Fibroblast of lung (primary cell): ENCODE measurements around the gene SENP5. TPM values are rescaled to one million over a fixed set of nuclear protein-coding genes. Genes with fewer than 3 reads are reported as not detected.

ENCODE experiments used
- DNase-seq, 2 donors: peaks; one replicate each; pipeline versions ENCODE4 v3.0.0 to v3.0.0-alpha.2; 2010; ENCODE audit warnings: low read depth in 2 of 2
- H2AFZ ChIP-seq: 2 replicates; pipeline ENCODE4 v1.5.1; 2012; ENCODE audit warnings: low read length, control low read depth, inconsistent platforms
- H3K27ac ChIP-seq: 2 replicates; pipeline ENCODE4 v1.5.1; 2011; ENCODE audit warnings: low read length, control low read depth; ENCODE audit not compliant: insufficient read depth
- H3K27me3 ChIP-seq: 2 replicates; pipeline ENCODE4 v1.5.1; 2011; ENCODE audit warnings: mild to moderate bottlenecking, low read length; ENCODE audit not compliant: control insufficient read depth, insufficient read depth
- H3K36me3 ChIP-seq: 2 replicates; pipeline ENCODE4 v1.5.1; 2011; ENCODE audit warnings: low read length; ENCODE audit not compliant: control insufficient read depth, insufficient read depth
- H3K4me1 ChIP-seq: 2 replicates; pipeline ENCODE4 v1.5.1; 2011; ENCODE audit warnings: low read length; ENCODE audit not compliant: control insufficient read depth, insufficient read depth; ENCODE audit errors: extremely low read depth
- H3K4me2 ChIP-seq: 2 replicates; pipeline ENCODE4 v1.5.1; 2011; ENCODE audit warnings: low read length, control low read depth; ENCODE audit not compliant: insufficient read depth; ENCODE audit errors: extremely low read depth
- H3K4me3 ChIP-seq, 4 experiments: fragments of 200-600 bp in 1 of 4; sonication (generic) in 1 of 4; replicated peaks in 1 of 4; 2 replicates each; pipeline ENCODE4 v1.5.1; 2011 to 2016; ENCODE audit warnings: low read length in 4 of 4, low read depth in 3 of 4, mild to moderate bottlenecking in 3 of 4, control low read depth in 2 of 4, inconsistent platforms in 1 of 4, mixed read lengths in 1 of 4; ENCODE audit not compliant: insufficient read depth in 1 of 4; ENCODE audit errors: control extremely low read depth in 1 of 4
- H3K79me2 ChIP-seq: 2 replicates; pipeline ENCODE4 v1.5.1; 2012; ENCODE audit warnings: mild to moderate bottlenecking, low read length, inconsistent platforms; ENCODE audit not compliant: control insufficient read depth, insufficient read depth
- H3K9ac ChIP-seq: 2 replicates; pipeline ENCODE4 v1.5.1; 2011; ENCODE audit warnings: mild to moderate bottlenecking, low read length, control low read depth; ENCODE audit not compliant: insufficient read depth
- H3K9me3 ChIP-seq: 2 replicates; pipeline ENCODE4 v1.5.1; 2012; ENCODE audit warnings: low read depth, low read length; ENCODE audit not compliant: control insufficient read depth, insufficient read depth
- H4K20me1 ChIP-seq: 2 replicates; pipeline ENCODE4 v1.5.1; 2011; ENCODE audit warnings: low read length; ENCODE audit not compliant: control insufficient read depth, insufficient read depth; ENCODE audit errors: extremely low read depth
- EZH2 ChIP-seq: IDR thresholded peaks from 2 replicates; pipeline ENCODE4 v1.5.1; 2012; ENCODE audit warnings: low read length, control low read depth, mild to moderate bottlenecking; ENCODE audit errors: missing control alignments
- polyA plus RNA-seq, 2 donors: library from polyadenylated mRNA; depleted of rRNA in 1 of 2; stranded (reverse) in 1 of 2; unstranded in 1 of 2; fragments of >200 nt; gene quantifications; 2 replicates each; pipeline ENCODE4 v1.2.1, GENCODE V29; 2011 to 2012; ENCODE audit warnings: missing spikeins in 1 of 2
- total RNA-seq: library from RNA; depleted of rRNA; stranded (reverse); fragments of >200 nt; gene quantifications from 2 replicates; pipeline ENCODE4 v1.2.1, GENCODE V29; 2014
- TF ChIP-seq, protein P1 (sequence below), 2 donors: IDR thresholded peaks in 1 of 2; conservative IDR thresholded peaks in 1 of 2; 1 replicate in 1 of 2; 2 replicates in 1 of 2; pipeline ENCODE4 v1.5.1; 2011 to 2012; ENCODE audit warnings: low read length in 2 of 2, control low read depth in 1 of 2, inconsistent platforms in 1 of 2, low read depth in 1 of 2, mild to moderate bottlenecking in 1 of 2

Gene SENP5
- total and polyA plus RNA-seq, 2 donors (not counting 1 experiment from before 2014, with no cell fraction given) = 18.6 to 43.8 TPM

DNA sequence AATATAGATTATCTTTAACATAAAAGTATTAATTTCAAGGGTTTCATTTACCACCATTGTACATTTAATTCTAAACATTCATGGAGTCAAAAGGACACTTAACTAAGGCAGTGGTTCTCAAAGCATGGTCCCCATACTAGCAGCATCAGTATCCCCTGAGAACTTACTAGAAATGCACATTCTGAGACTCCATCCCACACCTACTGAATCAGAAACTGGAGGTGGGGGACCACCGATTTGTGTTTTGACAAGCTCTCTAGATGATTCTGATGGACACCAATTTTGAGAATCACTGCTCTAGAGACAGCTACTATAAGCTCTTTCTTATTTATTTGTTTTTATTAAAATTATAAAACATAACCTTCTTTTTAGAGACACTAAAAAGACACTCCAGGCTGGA lies 34.0 kb downstream of the SENP5 start:
- Histone ChIP-seq H3K9ac (no peak overlapping the region), H3K9me3 (no peaks in the 10 kb centered on the region), H4K20me1 (no peaks in the 10 kb centered on the region), H2AFZ (no peak overlapping the region), H3K4me1 (no peaks in the 10 kb centered on the region), H3K79me2 (peaks cover 4% of the 10 kb centered on the region), H3K36me3 (peaks cover 9% of the 10 kb centered on the region), H3K4me3 (no peak overlapping the region), H3K27me3 (no peaks in the 10 kb centered on the region), H3K27ac (no peak overlapping the region), H3K4me2 (no peak overlapping the region)
- DNase-seq = no peak
- no peak for TF ChIP-seq EZH2
- TF ChIP-seq, protein P1, sequence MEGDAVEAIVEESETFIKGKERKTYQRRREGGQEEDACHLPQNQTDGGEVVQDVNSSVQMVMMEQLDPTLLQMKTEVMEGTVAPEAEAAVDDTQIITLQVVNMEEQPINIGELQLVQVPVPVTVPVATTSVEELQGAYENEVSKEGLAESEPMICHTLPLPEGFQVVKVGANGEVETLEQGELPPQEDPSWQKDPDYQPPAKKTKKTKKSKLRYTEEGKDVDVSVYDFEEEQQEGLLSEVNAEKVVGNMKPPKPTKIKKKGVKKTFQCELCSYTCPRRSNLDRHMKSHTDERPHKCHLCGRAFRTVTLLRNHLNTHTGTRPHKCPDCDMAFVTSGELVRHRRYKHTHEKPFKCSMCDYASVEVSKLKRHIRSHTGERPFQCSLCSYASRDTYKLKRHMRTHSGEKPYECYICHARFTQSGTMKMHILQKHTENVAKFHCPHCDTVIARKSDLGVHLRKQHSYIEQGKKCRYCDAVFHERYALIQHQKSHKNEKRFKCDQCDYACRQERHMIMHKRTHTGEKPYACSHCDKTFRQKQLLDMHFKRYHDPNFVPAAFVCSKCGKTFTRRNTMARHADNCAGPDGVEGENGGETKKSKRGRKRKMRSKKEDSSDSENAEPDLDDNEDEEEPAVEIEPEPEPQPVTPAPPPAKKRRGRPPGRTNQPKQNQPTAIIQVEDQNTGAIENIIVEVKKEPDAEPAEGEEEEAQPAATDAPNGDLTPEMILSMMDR (conservative IDR thresholded peaks at IDR 0.05 in 1 of 2, IDR thresholded peaks at IDR 0.05 in 1 of 2; ENCODE audit: low read depth in 1 of 2, low read length in 2 of 2) = no peak

DNA sequence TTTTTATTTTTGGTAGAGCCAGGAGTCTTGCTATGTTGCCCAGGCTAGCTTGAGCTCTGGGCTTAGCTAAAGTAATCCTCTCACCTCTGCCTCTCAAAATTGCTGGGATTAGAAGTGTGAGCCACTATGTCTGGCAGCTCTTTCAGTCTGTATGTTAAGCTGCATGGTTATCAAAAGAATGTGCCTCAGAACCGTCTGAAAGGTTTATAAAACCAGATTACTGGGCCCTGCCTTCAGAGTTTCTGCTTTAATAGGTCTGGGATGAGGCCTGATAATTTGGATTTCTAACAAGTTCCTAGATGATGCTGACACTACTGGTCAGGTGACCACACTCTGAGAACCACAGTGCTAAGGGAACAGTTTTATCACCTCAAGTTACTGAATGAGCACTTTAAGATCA lies 34.6 kb downstream of the SENP5 start:
- DNase-seq = no peak
- Histone ChIP-seq H3K79me2 (peaks cover under 1% of the 10 kb centered on the region), H3K4me1 (no peaks in the 10 kb centered on the region), H3K4me3 (no peak overlapping the region), H3K4me2 (no peak overlapping the region), H3K27me3 (no peaks in the 10 kb centered on the region), H3K36me3 (peaks cover 9% of the 10 kb centered on the region), H2AFZ (no peak overlapping the region), H3K9me3 (no peaks in the 10 kb centered on the region), H3K27ac (no peak overlapping the region), H4K20me1 (no peaks in the 10 kb centered on the region), H3K9ac (no peak overlapping the region)
- TF ChIP-seq, protein P1 (conservative IDR thresholded peaks at IDR 0.05 in 1 of 2, IDR thresholded peaks at IDR 0.05 in 1 of 2; ENCODE audit: low read depth in 1 of 2, low read length in 2 of 2) = no peak
- TF ChIP-seq EZH2 = no peak

DNA sequence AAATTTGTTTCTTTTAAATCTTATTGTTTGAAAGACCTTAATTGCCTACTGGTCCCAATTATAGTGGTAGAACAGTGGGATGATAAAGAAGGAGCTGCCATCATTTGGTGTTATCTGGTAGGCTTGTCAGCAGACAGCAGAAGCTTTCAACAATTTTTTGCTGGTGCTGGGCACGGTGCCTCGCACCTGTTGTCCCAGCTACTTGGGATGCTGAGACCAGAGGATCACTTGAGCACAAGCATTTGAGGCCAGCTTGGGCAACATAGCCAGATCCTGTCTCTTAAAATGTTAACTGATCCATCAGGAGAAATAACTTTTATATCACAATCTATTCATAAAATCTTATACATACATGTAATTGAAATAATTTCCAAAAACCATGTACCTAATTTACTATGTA lies 36.0 kb downstream of the SENP5 start:
- H2AFZ ChIP-seq = no peak overlapping the region

More for the DNA sequence above, 36.0 kb downstream of the SENP5 start:
- no peaks in the 10 kb centered on the region for H3K27me3 ChIP-seq
- peaks cover 9% of the 10 kb centered on the region for H3K36me3 ChIP-seq
- H3K4me2 ChIP-seq = no peak overlapping the region
- no peak for TF ChIP-seq EZH2
- TF ChIP-seq, protein P1 (conservative IDR thresholded peaks at IDR 0.05 in 1 of 2, IDR thresholded peaks at IDR 0.05 in 1 of 2; ENCODE audit: low read depth in 1 of 2, low read length in 2 of 2) = no peak
- H3K27ac ChIP-seq = no peak overlapping the region
- H3K4me3 ChIP-seq = no peak overlapping the region
- no peaks in the 10 kb centered on the region for H3K79me2 ChIP-seq
- H3K9me3 ChIP-seq = no peaks in the 10 kb centered on the region
- no peaks in the 10 kb centered on the region for H4K20me1 ChIP-seq
- no peaks in the 10 kb centered on the region for H3K4me1 ChIP-seq
- no peak for DNase-seq
- no peak overlapping the region for H3K9ac ChIP-seq
